GM19455 (cell line): ENCODE data around the gene KAZN.

Source experiments
- ATAC-seq: cut with Tn5 transposase; IDR thresholded peaks from one replicate; pipeline ENCODE4 v1.9.1; 2021; ENCODE audit not compliant: unreplicated experiment

KAZN gene

GRCh38 chr1:14812189-14812588 lies 213.7 kb downstream of the KAZN start:
- ATAC-seq, result no peak

- ATAC-seq, result no peak
Measured at GRCh38 chr1:14815175-14815877, 216.8 kb downstream of the KAZN start.

GRCh38 chr1:14817223-14818170 lies 219.0 kb downstream of the KAZN start:
- ATAC-seq, result no peak

- no peak for ATAC-seq
Measured at GRCh38 chr1:14820295-14821085, 222.0 kb downstream of the KAZN start.

- no peak for ATAC-seq
Measured at GRCh38 chr1:14822493-14822892, 224.0 kb downstream of the KAZN start.

- ATAC-seq, result no peak
Measured at GRCh38 chr1:14822996-14823395, 224.5 kb downstream of the KAZN start.

- ATAC-seq, result no peak
Measured at GRCh38 chr1:14824314-14824915, 225.9 kb downstream of the KAZN start.

- no peak for ATAC-seq
Measured at GRCh38 chr1:14825396-14825795, 226.9 kb downstream of the KAZN start.

GRCh38 chr1:14826172-14826636 lies 227.7 kb downstream of the KAZN start:
- no peak for ATAC-seq

GRCh38 chr1:14826731-14827326 lies 228.3 kb downstream of the KAZN start:
- no peak for ATAC-seq

GRCh38 chr1:14827870-14828269 lies 229.4 kb downstream of the KAZN start:
- no peak for ATAC-seq

GRCh38 chr1:14828665-14829064 lies 230.2 kb downstream of the KAZN start:
- ATAC-seq, result no peak

- no peak for ATAC-seq
Measured at GRCh38 chr1:14835725-14836124, 237.2 kb downstream of the KAZN start.

GRCh38 chr1:14836426-14837140 lies 238.1 kb downstream of the KAZN start:
- no peak for ATAC-seq

GRCh38 chr1:14840374-14840773 lies 241.9 kb downstream of the KAZN start:
- ATAC-seq, result no peak

GRCh38 chr1:14841456-14841855 lies 243.0 kb downstream of the KAZN start:
- ATAC-seq, result no peak

- no peak for ATAC-seq
Measured at GRCh38 chr1:14841951-14842350, 243.5 kb downstream of the KAZN start.

GRCh38 chr1:14842361-14842760 lies 243.9 kb downstream of the KAZN start:
- ATAC-seq, result no peak

- ATAC-seq, result no peak
Measured at GRCh38 chr1:14842891-14843290, 244.4 kb downstream of the KAZN start.

GRCh38 chr1:14843525-14843924 lies 245.0 kb downstream of the KAZN start:
- ATAC-seq, result no peak
